PC-9 (cell line): ENCODE measurements around the gene NDUFS5. TPM values are rescaled to one million over a fixed set of nuclear protein-coding genes. Genes with fewer than 3 reads are reported as not detected.

Experiments
- BruUV-seq: library from RNA; stranded (reverse); fragments of 400-500 nt; replicated peaks from 2 replicates; lab custom pipeline; 2021; lab: Mats Ljungman, UMichigan
- CTCF ChIA-PET: fragments of 300-600 bp; sonication (Branson Sonifier 250); formaldehyde crosslinking; loops from one replicate; lab custom pipeline; 2022; ENCODE audit warnings: antibody characterized with exemption; lab: Charles Lee
- POLR2A ChIA-PET: fragments of 300-600 bp; sonication (Branson Sonifier 250); formaldehyde crosslinking; loops from one replicate; lab custom pipeline; 2022; ENCODE audit warnings: antibody characterized with exemption; ENCODE audit not compliant: unreplicated experiment; lab: Charles Lee
- DNase-seq, 2 experiments: peaks; one replicate each; pipeline versions ENCODE4 v3.0.0 to v3.0.0-alpha.2; 2015 to 2022; ENCODE audit warnings: mixed read lengths in 1 of 2
- H2AFZ ChIP-seq: fragments of 200-600 bp; sonication (generic); 2 replicates; pipeline ENCODE4 v1.8.1; 2017; ENCODE audit warnings: antibody characterized with exemption
- H3F3A ChIP-seq: fragments of 200-600 bp; sonication (generic); 2 replicates; pipeline ENCODE4 v1.8.1; 2017; ENCODE audit warnings: antibody characterized with exemption, mild to moderate bottlenecking, low read depth; ENCODE audit not compliant: insufficient read depth
- H3K27ac ChIP-seq: fragments of 200-600 bp; sonication (generic); 2 replicates; pipeline ENCODE4 v1.6.1; 2016; ENCODE audit warnings: mixed run types
- H3K27me3 ChIP-seq: fragments of 200-600 bp; sonication (generic); 2 replicates; pipeline ENCODE4 v1.6.1; 2016; ENCODE audit warnings: low read depth, mixed run types; ENCODE audit not compliant: insufficient read depth
- H3K36me3 ChIP-seq: fragments of 200-600 bp; sonication (generic); 2 replicates; pipeline ENCODE4 v1.6.1; 2016; ENCODE audit warnings: low read depth, mixed run types
- H3K4me1 ChIP-seq: fragments of 200-600 bp; sonication (generic); replicated peaks from 2 replicates; pipeline ENCODE4 v1.6.1; 2016; ENCODE audit warnings: mixed run types; ENCODE audit not compliant: insufficient read depth
- H3K4me2 ChIP-seq: fragments of 200-600 bp; sonication (generic); 2 replicates; pipeline ENCODE4 v1.6.1; 2017; ENCODE audit warnings: mixed run types
- H3K4me3 ChIP-seq: fragments of 200-600 bp; sonication (generic); 2 replicates; pipeline ENCODE4 v1.6.1; 2016; ENCODE audit warnings: mixed run types
- H3K79me2 ChIP-seq: fragments of 200-600 bp; sonication (generic); 2 replicates; pipeline ENCODE4 v1.6.1; 2017; ENCODE audit warnings: low read depth, mixed run types
- H3K9me2 ChIP-seq: fragments of 200-600 bp; sonication (generic); 2 replicates; pipeline ENCODE4 v1.8.1; 2017; ENCODE audit warnings: mild to moderate bottlenecking; ENCODE audit not compliant: insufficient read depth
- H3K9me3 ChIP-seq: fragments of 200-600 bp; sonication (generic); 2 replicates; pipeline ENCODE4 v1.8.1; 2016; ENCODE audit warnings: low read depth; ENCODE audit not compliant: insufficient read depth
- H4K20me1 ChIP-seq: fragments of 200-600 bp; sonication (generic); 2 replicates; pipeline ENCODE4 v1.8.1; 2017; ENCODE audit not compliant: insufficient read depth
- CTCF ChIP-seq: fragments of 200-600 bp; sonication (generic); conservative IDR thresholded peaks from 2 replicates; pipeline ENCODE4 v1.6.1; 2017; ENCODE audit warnings: mixed run types, antibody characterized with exemption, mild to moderate bottlenecking, moderate library complexity
- EZH2 ChIP-seq: fragments of 200-600 bp; sonication (generic); IDR thresholded peaks from 2 replicates; pipeline ENCODE4 v1.8.0; 2017; ENCODE audit warnings: antibody characterized with exemption, low read depth
- intact Hi-C: fragments of 100-400 bp; cut with micrococcal nuclease; formaldehyde crosslinking; loops from one replicate; pipeline ENCODE4 v1.10.0; 2022; ENCODE audit not compliant: unreplicated experiment
- total RNA-seq: library from RNA; stranded (reverse); gene quantifications from 2 replicates; pipeline ENCODE4 v1.2.3, GENCODE V29; 2021

Gene NDUFS5
- total RNA-seq, 1 experiment from 2014 or later, result 498 TPM

- H3K4me1 ChIP-seq, result no peaks in the 10 kb centered on the region
- ChIA-PET POLR2A (no interaction called here), CTCF (no interaction called here)
- no peaks in the 10 kb centered on the region for H4K20me1 ChIP-seq
- no peak overlapping the region for H3K4me3 ChIP-seq
- H2AFZ ChIP-seq, result no peak overlapping the region
- no peaks in the 10 kb centered on the region for H3K36me3 ChIP-seq
- intact Hi-C loops, result loop anchor here (5.0 kb wide), 1 partner anchor 1180 kb away; no protein-coding TSS in a partner anchor
- H3K27ac ChIP-seq, result no peak overlapping the region
- H3K9me3 ChIP-seq, result no peaks in the 10 kb centered on the region
- TF ChIP-seq CTCF (no peak), EZH2 (no peak)
- H3K27me3 ChIP-seq, result no peaks in the 10 kb centered on the region
- no peak for DNase-seq
- peaks cover 8% of the 10 kb centered on the region; the same call in 1 of the 2 replicates for H3F3A ChIP-seq
- no TSS peak for BruUV-seq
- H3K79me2 ChIP-seq, result no peaks in the 10 kb centered on the region
- no peak overlapping the region for H3K4me2 ChIP-seq
- H3K9me2 ChIP-seq, result no peaks in the 10 kb centered on the region
Measured at GRCh38 chr1:39061951-39062350, 35.8 kb downstream of the NDUFS5 start.

- H3K4me2 ChIP-seq, result no peak overlapping the region
- no peak overlapping the region for H3K4me3 ChIP-seq
- H3K79me2 ChIP-seq, result no peaks in the 10 kb centered on the region
- H3K36me3 ChIP-seq, result no peaks in the 10 kb centered on the region
- intact Hi-C loops, result loop anchor here (5.0 kb wide), 1 partner anchor 1181 kb away; no protein-coding TSS in a partner anchor
- BruUV-seq, result no TSS peak
- H2AFZ ChIP-seq, result no peak overlapping the region
- H4K20me1 ChIP-seq, result no peaks in the 10 kb centered on the region
- no peak overlapping the region for H3K27ac ChIP-seq
- H3K27me3 ChIP-seq, result no peaks in the 10 kb centered on the region
- POLR2A ChIA-PET, result no interaction called here
- H3K9me2 ChIP-seq, result no peaks in the 10 kb centered on the region
- DNase-seq, result no peak
- H3K9me3 ChIP-seq, result no peaks in the 10 kb centered on the region
- CTCF ChIA-PET, result interaction anchor here (0.6 kb wide), 1 partner anchor 188 kb away, joined by 3 read pairs; no protein-coding TSS in a partner anchor
- H3K4me1 ChIP-seq, result no peaks in the 10 kb centered on the region
- TF ChIP-seq EZH2, result no peak
- no peak for TF ChIP-seq CTCF
- H3F3A ChIP-seq, result peaks cover 8% of the 10 kb centered on the region; the same call in 1 of the 2 replicates
Measured at GRCh38 chr1:39063191-39063590, 37.0 kb downstream of the NDUFS5 start.

- Histone ChIP-seq H2AFZ (no peak overlapping the region), H3K4me1 (no peaks in the 10 kb centered on the region), H3F3A (peaks cover 8% of the 10 kb centered on the region; the same call in 1 of the 2 replicates), H3K27me3 (no peaks in the 10 kb centered on the region), H3K27ac (no peak overlapping the region), H4K20me1 (no peaks in the 10 kb centered on the region), H3K4me3 (no peak overlapping the region), H3K9me3 (no peaks in the 10 kb centered on the region), H3K4me2 (no peak overlapping the region), H3K9me2 (no peaks in the 10 kb centered on the region), H3K79me2 (no peaks in the 10 kb centered on the region), H3K36me3 (no peaks in the 10 kb centered on the region)
- intact Hi-C loops, result loop anchor here (5.0 kb wide), 1 partner anchor 1181 kb away; no protein-coding TSS in a partner anchor
- no TSS peak for BruUV-seq
- CTCF ChIA-PET, result no interaction called here
- TF ChIP-seq CTCF, result no peak
- no peak for TF ChIP-seq EZH2
- no peak for DNase-seq
- POLR2A ChIA-PET, result no interaction called here
Measured at GRCh38 chr1:39063775-39064174, 37.6 kb downstream of the NDUFS5 start.
